Panc1 (cell line): ENCODE results near the gene FIZ1.

Experiments
- POLR2AphosphoS5 ChIP-seq: IDR thresholded peaks from 2 replicates; pipeline ENCODE4 v1.6.1; 2012; ENCODE audit warnings: mild to moderate bottlenecking, low read depth, low read length, moderate library complexity
- TCF7L2 ChIP-seq: IDR thresholded peaks from 2 replicates; pipeline ENCODE4 v1.6.1; 2011; ENCODE audit warnings: mild to moderate bottlenecking, low read depth, low read length, inconsistent platforms
- TF ChIP-seq, protein P1 (sequence below): fragments of 450-650 bp; IDR thresholded peaks from 2 replicates; pipeline ENCODE4 v1.5.1; 2017; ENCODE audit warnings: mild to moderate bottlenecking
- TF ChIP-seq, protein P2 (sequence below), 2 experiments: IDR thresholded peaks; 2 replicates each; pipeline ENCODE4 v1.6.1; 2011 to 2012; ENCODE audit warnings: low read depth in 2 of 2, control low read depth in 1 of 2, low read length in 1 of 2, mild to moderate bottlenecking in 1 of 2, moderate library complexity in 1 of 2; ENCODE audit not compliant: insufficient read depth in 1 of 2

DNA sequence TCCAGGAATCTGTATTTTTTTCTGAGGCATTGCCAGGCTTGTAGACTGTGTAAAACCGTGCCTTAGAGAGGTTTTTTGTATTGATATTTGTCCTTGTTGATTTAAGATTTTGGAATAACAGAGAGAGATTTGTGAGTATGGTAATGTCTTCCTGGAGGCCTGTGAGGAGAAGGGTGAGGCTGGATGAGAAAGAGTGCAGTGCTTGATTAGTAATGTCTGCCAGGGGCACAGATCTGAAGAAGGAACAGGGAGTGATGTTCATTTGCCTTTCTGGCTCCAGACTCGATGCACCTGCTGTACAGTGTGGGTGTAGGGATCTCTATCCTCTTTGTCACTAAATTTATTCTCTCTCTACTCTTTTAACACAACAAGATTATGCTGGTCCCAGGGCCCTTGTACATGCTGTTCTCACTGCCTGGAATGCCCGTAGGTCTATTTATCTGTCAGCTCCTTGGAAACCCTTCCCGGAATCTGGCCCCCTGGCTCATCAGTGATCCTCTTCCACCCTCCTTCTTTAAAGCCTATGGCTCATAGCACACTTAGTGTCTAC, 4.2 kb downstream of the FIZ1 start:
- TF ChIP-seq, protein P1, sequence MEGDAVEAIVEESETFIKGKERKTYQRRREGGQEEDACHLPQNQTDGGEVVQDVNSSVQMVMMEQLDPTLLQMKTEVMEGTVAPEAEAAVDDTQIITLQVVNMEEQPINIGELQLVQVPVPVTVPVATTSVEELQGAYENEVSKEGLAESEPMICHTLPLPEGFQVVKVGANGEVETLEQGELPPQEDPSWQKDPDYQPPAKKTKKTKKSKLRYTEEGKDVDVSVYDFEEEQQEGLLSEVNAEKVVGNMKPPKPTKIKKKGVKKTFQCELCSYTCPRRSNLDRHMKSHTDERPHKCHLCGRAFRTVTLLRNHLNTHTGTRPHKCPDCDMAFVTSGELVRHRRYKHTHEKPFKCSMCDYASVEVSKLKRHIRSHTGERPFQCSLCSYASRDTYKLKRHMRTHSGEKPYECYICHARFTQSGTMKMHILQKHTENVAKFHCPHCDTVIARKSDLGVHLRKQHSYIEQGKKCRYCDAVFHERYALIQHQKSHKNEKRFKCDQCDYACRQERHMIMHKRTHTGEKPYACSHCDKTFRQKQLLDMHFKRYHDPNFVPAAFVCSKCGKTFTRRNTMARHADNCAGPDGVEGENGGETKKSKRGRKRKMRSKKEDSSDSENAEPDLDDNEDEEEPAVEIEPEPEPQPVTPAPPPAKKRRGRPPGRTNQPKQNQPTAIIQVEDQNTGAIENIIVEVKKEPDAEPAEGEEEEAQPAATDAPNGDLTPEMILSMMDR = no peak
- TF ChIP-seq POLR2AphosphoS5 = no peak
- no peak for TF ChIP-seq TCF7L2
- TF ChIP-seq, protein P2, sequence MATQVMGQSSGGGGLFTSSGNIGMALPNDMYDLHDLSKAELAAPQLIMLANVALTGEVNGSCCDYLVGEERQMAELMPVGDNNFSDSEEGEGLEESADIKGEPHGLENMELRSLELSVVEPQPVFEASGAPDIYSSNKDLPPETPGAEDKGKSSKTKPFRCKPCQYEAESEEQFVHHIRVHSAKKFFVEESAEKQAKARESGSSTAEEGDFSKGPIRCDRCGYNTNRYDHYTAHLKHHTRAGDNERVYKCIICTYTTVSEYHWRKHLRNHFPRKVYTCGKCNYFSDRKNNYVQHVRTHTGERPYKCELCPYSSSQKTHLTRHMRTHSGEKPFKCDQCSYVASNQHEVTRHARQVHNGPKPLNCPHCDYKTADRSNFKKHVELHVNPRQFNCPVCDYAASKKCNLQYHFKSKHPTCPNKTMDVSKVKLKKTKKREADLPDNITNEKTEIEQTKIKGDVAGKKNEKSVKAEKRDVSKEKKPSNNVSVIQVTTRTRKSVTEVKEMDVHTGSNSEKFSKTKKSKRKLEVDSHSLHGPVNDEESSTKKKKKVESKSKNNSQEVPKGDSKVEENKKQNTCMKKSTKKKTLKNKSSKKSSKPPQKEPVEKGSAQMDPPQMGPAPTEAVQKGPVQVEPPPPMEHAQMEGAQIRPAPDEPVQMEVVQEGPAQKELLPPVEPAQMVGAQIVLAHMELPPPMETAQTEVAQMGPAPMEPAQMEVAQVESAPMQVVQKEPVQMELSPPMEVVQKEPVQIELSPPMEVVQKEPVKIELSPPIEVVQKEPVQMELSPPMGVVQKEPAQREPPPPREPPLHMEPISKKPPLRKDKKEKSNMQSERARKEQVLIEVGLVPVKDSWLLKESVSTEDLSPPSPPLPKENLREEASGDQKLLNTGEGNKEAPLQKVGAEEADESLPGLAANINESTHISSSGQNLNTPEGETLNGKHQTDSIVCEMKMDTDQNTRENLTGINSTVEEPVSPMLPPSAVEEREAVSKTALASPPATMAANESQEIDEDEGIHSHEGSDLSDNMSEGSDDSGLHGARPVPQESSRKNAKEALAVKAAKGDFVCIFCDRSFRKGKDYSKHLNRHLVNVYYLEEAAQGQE (IDR thresholded peaks at IDR 0.05; ENCODE audit: insufficient read depth in 1 of 2, low read depth in 2 of 2, low read length in 1 of 2) = no peak
